Measurements from ENCODE around the gene SPAG9.

The SPAG9 gene

DNA sequence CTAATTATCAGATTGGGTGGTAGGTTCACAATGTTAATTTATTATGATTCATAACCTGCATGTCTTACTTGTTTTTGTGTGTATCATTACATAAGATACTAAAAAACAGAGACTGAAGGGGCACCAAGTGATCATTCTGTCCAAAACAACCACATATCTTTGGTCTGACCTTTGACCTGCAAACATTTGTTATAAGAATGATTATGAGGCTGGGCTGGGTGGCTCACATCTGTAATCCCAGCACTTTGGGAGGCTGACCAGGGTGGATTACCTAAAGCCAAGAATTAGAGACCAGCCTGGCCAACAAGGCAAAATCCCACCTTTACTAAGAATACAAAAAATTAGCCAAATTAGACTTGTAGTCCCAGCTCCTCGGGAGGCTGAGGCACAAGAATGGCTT lies 116.4 kb downstream of the SPAG9 start:
- no peak for DNase-seq
- intact Hi-C loops (cut with DNase I): no loop called here

DNA sequence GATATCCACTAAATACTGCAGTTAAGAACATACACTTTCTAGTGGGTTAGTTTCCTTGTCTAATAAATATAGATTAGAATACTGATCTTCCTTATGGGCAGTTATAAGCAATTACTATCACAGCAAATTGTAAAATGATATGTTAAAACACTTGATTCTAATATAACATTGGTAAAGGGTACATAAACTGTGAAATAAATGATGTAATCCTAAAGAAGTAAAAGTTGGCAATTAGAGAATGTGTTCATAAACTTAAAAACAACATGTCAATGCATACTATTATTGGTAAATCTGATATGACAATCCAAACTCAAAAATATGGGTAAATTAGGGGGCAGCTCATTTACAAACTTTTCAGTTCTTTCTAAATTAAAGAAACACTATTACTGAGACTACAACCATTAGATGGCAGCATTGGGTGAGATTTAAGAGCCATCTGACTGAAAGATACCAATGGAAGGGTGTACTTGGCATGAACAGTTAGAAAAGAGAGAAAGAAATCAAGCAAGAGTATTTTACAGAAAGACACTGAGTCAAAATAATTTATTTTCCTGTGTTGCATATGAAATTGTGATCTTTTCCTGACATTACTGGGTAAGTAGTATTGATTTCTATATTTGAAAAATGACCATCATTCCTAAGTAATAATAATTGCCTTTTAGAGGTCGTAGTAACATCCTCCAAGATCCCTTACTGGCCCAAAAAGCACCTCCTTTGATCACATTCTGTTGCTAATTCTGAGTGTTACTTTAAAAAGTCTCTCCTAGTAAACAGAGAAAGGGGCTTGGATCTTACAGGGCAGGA lies 119.6 kb downstream of the SPAG9 start:
- intact Hi-C loops (cut with DNase I): loop anchor here (1.0 kb wide), 2 partner anchors 55 to 151 kb away; no protein-coding TSS in a partner anchor
- no peak for DNase-seq

DNA sequence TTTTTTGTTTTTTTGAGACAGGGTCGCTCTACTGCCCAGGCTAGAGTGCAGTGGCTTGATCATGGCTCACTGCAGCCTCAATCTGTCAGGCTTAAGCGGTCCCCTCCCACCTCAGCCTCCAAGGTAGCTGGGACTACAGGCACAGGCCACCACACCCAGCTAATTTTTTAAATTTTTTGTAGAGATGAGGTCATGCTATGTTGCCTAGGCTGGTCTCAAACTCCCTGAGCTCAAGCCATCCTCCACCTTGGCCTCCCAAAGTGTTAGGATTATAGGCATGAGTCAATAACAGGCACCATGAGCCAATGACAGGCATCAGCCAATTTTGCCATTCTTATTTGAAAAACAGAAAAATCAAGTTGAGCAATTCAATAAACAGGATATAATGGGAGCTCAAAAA lies 125.0 kb downstream of the SPAG9 start:
- no peak for DNase-seq
- intact Hi-C loops (cut with DNase I): no loop called here

DNA sequence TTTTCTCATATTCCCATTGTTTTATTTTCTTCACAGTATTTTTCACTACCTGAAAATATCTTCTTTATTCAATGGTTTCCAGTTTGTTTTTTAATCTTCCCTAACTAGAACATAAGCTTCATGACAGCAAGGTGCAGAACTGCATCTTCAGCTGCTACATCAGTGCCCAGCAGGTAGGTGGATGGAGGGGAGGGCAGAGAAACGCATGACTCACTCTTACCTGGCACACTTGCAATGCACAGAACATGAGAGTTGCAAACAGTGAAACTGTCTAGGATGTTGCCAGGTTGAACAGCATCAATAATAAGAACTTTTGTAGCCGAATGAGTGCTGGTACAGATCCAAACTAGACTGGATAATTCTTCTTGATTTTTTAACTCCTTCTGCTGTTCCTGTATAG lies 127.1 kb downstream of the SPAG9 start:
- intact Hi-C loops (cut with DNase I): no loop called here
- peak in 2 of 10 donors; percentile 14 to 83 for DNase-seq

DNA sequence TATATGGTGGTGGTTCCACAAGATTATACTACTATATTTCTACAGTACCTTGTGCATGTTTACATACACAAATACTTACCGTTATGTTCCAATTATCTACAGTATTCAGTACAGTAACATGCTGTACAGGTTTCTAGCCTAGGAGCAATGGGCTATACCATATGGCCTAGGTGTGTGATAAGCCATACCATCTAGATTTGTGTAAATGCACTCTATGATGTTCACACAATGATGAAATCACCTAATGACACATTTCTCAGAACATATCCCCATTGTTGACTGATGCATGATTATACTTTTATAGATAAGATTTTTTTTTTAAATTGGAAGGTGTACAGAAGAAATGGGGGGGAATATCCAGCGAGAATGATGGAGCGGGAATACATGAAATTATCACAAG lies 131.5 kb downstream of the SPAG9 start:
- intact Hi-C loops (cut with DNase I): no loop called here
- no peak for DNase-seq

DNA sequence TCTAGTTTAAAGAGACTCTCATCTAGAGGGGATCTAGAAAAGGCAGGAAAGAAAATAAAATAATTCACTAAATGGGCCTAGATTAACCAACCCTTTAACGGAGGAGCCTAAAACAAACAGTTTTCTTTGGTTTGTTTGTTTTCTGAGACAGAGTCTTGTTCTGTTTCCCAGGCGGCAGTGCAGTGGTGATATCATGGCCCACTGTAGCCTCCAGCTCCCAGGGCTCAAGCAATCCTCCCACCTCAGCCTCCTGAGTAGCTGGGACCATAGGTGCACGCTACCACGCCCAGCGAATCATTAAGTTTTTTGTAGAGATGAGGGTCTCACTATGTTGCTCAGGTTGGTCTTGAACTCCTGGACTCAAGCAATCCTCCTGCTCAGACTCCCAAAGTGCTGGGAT lies 132.2 kb downstream of the SPAG9 start:
- intact Hi-C loops (cut with DNase I): no loop called here

DNA sequence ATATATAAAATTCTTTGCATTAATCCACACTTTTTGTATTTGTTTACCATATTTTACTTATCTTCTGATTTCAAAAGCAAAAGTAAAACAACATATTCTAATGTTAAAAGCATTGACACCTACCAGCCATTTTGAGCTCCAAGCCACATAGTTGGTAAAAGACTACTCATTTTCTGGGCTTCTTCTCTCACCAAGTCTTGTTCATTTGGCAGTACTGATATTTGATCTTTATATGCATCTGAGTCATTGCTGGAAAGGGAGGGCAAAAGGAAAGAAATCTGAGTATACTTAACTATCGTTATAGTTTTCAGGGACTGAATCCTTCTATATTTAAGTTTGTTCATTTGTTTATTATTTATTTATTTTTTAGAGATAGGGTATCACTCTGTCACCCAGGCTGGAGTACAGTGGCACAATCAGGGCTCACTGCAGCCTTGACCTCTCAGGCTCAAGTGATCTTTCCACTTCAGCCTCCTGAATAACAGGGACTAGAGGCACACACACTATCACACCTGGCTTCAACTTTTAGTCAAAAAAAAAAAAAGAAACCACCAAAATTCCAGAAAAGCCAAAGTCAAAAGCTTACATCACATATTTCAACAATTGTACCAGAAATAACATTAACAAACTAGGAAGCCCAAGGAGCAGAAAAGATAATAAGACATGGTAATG lies 133.5 kb downstream of the SPAG9 start:
- intact Hi-C loops (cut with DNase I): no loop called here
- no peak for DNase-seq

More for the DNA sequence above, 132.2 kb downstream of the SPAG9 start:
- DNase-seq: no peak

DNA sequence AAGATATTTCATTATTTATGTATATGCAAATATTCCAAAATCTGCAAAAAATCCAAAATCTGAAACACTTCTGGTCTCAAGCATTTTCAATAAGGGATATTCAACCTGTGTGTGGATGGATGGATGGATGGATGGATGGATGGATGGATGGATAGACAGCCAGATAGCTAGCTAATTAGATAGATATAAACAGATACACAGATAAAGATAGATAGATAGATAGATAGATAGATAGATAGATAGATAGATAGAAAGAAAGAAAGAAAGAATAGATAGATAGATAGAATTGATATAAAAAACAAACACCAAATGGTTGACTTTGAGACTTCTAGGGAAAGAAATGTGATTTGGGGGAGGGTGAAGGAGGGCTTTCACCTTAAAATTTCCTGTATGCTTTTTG lies 139.4 kb downstream of the SPAG9 start:
- intact Hi-C loops (cut with DNase I): no loop called here

DNA sequence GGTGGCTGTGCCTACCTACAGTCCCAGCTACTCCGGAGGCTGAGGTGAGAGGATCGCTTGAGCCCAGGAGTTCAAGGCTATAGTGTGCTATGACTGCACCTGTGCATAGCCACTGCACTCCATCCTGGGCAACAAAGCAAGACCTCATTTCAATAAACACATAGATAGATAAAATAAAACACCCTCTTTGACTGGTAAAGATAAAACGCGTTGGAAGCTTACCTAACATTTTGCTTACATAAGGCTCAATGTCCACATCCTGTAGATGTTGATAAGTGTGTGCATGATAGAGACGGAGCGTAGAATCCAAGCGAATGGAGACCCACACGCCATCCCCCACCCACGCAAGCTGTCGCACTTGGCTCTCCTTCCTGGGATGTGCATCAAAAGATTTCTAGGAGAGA lies 141.1 kb downstream of the SPAG9 start:
- DNase-seq: no peak
- intact Hi-C loops (cut with DNase I): no loop called here

More for the DNA sequence above, 139.4 kb downstream of the SPAG9 start:
- DNase-seq: no peak

DNA sequence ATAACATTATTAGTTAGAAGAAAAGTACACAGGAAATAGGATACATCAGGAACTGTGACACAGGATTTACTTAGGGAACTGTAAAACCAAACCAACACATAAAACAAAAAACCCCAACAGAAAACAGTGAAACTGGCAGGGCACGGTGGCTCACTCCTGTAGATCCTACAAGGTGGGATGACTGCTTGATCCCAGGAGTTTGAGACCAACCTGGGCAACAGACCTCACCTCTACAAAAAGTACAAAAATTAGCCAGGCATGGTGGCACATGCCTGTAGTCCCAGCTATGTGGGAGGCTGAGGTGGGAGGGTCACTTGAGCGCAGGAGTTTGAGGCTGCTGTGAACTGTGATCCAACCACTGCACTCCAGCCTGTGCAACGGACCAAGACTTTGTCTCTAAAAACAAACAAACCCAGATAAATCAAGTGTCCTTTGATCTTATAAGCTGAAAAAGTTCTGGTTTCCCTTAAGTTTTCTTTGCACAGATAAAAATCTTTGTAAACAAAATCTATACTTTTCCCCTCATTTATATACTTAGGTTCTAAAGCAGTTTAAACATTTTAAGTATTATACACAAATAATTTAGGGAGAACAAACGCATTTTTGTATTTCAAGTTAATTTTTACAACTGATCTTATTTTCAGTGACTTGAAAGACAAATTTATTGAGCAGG lies 143.0 kb downstream of the SPAG9 start:
- intact Hi-C loops (cut with DNase I): no loop called here
- no peak for DNase-seq

DNA sequence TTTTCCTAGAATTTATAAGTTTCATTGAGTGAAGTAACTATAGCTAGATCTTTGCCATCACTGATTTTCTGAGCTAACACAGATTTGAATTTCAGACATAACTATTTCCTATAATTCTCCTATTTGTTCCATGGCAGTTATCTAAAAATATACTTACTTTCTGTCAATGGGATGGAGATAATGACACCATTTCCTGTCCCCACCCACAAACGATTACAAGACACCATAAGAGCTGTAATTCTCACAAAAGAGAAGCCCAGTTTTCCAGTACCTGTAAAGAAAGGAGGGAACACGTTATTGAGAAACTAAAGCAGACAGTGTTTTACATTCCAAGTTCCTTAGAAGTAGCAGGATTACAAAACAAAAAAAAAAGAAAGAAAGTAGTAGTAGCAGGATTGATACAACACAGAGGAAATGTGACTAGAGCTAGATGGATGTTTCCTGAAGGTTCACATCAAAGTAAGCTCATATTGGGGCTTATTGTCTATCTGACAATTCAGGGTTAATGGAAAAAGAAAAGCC lies 143.7 kb downstream of the SPAG9 start:
- no peak for DNase-seq
- intact Hi-C loops (cut with DNase I): no loop called here

DNA sequence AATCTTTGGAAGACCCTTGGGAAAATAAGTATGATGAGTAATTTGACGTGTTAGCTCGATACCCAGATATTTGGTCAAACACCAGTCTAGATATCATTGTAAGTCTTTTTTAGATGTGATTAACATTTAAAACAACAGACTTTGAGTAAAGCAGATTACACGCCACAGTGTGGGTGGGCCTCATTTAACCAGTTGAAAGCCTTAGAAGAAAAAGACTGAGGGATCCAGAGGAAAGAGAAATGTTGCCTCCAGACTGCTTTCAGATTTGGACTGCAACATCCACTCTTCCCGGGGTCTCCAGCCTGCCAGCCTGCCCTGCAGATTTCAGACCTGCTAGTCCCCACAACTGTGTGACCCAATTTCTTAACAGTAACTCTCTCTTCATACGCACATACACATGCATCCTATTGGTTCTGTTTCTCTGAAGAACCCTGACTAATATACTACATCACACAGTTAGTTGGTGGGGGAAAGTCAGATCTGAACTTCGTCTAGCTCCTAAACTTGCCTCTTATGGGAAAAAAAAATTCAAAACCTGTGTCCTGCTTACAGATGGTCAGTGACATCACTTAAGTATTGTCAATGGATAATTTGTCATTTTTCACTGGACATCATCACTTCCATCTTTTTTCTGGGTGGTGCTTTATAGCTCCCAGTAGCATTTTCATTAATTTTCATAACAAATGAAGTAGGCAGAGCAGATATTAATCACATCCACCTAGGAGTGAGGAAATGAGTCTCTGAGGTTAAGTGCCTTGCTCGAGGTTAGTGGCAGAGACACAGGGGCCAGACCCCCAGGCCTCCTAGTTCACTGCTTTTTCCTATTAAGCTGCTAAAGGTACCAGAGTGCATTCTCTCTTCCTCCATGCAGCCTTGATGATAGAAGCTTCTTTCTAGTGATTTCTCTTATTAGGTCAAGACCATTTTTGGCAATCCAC lies 146.8 kb downstream of the SPAG9 start:
- no peak for DNase-seq
- intact Hi-C loops (cut with DNase I): no loop called here

DNA sequence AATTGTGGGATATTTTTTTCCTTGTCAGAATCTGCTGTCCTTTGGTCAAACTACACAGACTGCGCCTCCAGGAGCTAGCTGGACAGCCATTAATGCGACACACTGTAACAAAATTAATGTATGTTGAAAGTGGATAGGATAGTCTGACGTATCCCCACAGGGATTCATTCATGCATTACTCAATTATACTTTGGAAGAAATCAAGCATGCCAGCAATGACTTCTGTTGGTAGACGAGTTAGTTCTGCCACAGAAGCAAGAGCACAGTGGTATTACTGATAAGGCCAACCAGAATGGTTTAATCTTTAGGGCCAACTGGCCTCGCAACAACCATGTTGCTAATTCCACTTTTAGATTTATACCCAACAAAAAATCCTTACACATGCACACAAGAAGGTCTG lies 148.1 kb downstream of the SPAG9 start:
- no peak for DNase-seq
- intact Hi-C loops (cut with DNase I): no loop called here

DNA sequence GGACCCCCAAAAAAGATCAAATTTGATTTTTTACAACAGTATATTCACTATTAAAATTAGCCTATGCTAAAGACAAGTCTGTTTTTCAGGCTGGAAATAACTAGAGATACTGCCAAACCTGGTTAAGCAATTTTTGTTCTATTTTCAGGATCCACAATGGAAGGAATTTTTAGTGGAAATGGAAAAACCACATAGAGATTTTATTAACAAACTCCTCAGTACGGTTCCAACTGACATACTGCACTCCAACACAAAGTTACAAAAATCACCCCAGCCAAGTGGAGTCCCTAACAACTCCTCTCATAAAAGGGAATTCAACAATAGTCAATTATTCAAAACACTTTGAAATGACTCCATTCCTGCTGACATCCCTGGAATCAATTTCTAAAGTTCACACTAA lies 152.9 kb downstream of the SPAG9 start:
- intact Hi-C loops (cut with DNase I): no loop called here
- DNase-seq: no peak

DNA sequence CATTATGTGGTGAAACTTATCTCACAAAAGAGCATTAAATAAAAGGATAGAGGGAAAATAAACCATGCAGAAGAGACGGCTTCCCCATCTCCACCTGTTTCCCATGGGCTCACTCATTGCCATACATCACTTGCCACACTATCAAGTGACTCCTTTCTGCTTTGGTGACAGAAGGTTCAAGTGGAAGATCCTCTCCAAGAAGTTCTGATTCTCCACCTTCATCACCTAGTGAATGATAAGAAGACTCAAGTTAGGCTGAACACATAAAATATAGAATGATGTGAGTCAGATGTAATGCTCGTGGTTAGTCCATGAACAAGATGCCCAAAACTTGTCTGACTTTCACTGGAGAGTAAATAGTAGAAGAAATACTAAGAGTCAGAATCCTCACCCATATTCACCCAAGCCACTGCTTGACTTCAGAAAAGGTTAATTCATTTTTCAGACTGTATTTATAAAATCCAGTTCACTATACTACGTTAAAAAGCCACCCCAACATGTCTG lies 154.5 kb downstream of the SPAG9 start:
- DNase-seq: no peak
- intact Hi-C loops (cut with DNase I): no loop called here

DNA sequence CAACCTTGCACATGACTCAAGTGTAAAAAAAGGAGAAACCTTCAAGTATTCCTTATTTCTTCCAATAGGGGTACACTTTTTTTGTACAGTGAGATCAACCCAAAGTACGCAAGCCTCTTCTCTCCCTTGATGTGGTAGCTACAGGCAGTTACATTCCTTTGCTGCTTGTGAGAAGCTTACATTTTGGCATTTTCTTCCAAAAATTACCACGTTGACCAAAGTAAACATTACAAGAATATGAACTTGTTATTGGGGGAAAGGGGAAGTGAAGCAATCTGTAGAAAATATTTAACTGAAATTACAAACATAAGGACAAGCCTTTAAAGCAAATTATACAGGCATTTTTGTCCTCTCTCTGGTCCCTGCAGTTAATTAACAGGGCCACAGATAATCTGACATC lies 157.5 kb downstream of the SPAG9 start:
- DNase-seq: no peak
- intact Hi-C loops (cut with DNase I): no loop called here

DNA sequence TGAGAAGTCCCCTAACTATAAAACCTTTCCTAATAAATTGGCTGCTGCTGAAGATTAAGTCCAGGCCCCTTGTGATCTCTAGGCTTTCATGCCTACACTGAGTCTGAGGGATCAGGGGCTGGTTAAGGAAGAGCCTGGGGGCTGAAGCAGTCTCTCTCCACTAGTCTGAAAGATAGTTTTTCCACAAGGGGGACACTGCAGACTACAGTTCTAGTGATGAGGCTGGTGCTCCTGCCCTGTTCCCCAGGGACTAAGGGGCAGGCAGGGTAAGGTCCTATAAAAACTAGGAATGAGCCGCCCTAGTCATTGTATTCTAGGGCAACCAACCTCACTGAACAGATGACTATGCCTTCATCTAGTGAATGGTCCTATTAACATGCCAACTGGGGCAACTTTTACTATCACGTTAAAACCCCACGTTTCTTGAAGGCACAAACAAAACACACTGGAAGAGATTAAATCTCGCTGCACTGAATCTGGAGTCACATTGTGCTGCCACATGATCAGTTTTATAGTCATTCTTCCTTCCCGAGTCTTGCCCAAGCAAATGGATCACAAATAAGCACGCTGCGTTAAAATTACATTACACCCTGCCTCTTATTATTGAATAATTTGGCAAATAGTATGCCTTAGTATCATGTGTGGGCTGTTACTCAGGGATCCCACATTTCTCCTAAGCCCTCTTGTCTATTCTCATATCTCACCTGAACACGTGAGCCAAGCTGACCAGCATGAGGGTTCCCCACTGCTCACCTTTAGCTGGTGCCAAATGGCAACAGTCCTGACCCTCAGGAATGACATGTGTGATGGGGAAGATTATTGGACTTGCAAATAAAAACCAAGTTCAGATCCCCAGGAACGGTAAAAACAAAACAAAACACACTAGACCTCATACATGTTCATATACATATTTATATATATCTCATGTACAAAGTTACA lies 159.1 kb downstream of the SPAG9 start:
- DNase-seq: no peak
- intact Hi-C loops (cut with DNase I): no loop called here

DNA sequence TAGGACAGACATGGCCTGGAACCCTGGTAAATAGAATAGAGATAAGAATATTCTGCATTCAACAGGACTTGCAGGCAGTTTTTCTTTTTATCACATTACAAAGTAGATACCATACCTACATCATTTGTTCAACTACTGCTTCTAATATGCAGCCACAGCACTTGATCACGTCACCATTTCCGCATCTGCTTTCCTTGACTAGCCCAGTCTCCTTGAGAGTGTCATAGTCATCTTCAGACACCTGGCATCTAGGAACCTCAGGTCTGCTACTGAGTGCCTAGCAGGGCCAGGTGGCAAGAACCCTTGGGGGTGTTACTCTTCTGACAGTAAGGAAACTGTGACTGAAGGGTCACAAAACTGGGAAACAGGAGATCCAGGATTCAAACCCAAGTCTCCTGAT lies 161.3 kb downstream of the SPAG9 start:
- intact Hi-C loops (cut with DNase I): loop anchor here (5.0 kb wide), 1 partner anchor 177 kb away; no protein-coding TSS in a partner anchor
- no peak for DNase-seq
